Measurements from ENCODE around the gene PHLDB1.
"Not testable (repeated sequence)": the region's sequence is repeated elsewhere in the genome, so short reads cannot be mapped to it uniquely, and the experiment has no call there.

DNA sequence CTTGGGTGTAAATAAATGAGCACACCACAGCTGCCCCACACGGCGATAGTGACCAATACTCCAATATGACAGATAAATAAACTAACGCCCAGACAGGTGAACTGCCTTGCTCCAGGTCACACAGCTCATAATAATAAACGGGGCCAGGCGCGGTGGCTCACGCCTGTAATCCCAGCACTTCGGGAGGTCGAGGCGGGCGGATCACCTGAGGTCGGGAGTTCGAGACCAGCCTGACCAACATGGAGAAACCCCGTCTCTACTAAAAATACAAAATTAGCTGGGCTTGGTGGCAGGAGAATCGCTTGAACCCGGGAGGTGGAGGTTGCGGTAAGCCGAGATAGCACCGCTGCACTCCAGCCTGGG, 4.0 kb downstream of the PHLDB1 start:
- TF ChIP-seq, protein P1, sequence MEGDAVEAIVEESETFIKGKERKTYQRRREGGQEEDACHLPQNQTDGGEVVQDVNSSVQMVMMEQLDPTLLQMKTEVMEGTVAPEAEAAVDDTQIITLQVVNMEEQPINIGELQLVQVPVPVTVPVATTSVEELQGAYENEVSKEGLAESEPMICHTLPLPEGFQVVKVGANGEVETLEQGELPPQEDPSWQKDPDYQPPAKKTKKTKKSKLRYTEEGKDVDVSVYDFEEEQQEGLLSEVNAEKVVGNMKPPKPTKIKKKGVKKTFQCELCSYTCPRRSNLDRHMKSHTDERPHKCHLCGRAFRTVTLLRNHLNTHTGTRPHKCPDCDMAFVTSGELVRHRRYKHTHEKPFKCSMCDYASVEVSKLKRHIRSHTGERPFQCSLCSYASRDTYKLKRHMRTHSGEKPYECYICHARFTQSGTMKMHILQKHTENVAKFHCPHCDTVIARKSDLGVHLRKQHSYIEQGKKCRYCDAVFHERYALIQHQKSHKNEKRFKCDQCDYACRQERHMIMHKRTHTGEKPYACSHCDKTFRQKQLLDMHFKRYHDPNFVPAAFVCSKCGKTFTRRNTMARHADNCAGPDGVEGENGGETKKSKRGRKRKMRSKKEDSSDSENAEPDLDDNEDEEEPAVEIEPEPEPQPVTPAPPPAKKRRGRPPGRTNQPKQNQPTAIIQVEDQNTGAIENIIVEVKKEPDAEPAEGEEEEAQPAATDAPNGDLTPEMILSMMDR (IDR thresholded peaks at IDR 0.05; ENCODE audit: low read length): not testable (repeated sequence)
- not testable (repeated sequence) for TF ChIP-seq EZH2 (IDR thresholded peaks at IDR 0.05; ENCODE audit: borderline replicate concordance, low read length)

Data from OCI-LY1 (cell line).